Parathyroid adenoma (tissue), 2 donors: ENCODE data around the gene THAP4.
A peak's percentile ranks its signal among the peaks of the same experiment; 100 is the strongest.
"Not testable (repeated sequence)": the region's sequence is repeated elsewhere in the genome, so short reads cannot be mapped to it uniquely, and the experiment has no call there.

Experiments used
- H2AFZ ChIP-seq: fragments of 300-600 bp; sonication (generic); one replicate; pipeline ENCODE4 v1.7.0; 2017; ENCODE audit warnings: antibody characterized with exemption, mild to moderate bottlenecking
- H3K27ac ChIP-seq: fragments of 300-600 bp; sonication (generic); one replicate; pipeline ENCODE4 v1.7.0; 2017
- H3K27me3 ChIP-seq: fragments of 300-600 bp; sonication (generic); one replicate; pipeline ENCODE4 v1.7.0; 2017; ENCODE audit warnings: low read length; ENCODE audit not compliant: control insufficient read depth, insufficient read depth
- H3K36me3 ChIP-seq: fragments of 300-600 bp; sonication (generic); one replicate; pipeline ENCODE4 v1.7.0; 2017; ENCODE audit warnings: low read length; ENCODE audit not compliant: control insufficient read depth, insufficient read depth
- H3K4me1 ChIP-seq: fragments of 300-600 bp; sonication (generic); one replicate; pipeline ENCODE4 v1.7.0; 2017; ENCODE audit warnings: control low read depth
- H3K4me2 ChIP-seq: fragments of 300-600 bp; sonication (generic); one replicate; pipeline ENCODE4 v1.7.0; 2017; ENCODE audit warnings: low read length
- H3K4me3 ChIP-seq: fragments of 300-600 bp; sonication (generic); one replicate; pipeline ENCODE4 v1.7.0; 2017; ENCODE audit warnings: low read depth, low read length
- H3K79me2 ChIP-seq: fragments of 300-600 bp; sonication (generic); one replicate; pipeline ENCODE4 v1.7.0; 2017; ENCODE audit warnings: control low read depth
- H3K9ac ChIP-seq: fragments of 300-600 bp; sonication (generic); one replicate; pipeline ENCODE4 v1.7.0; 2017; ENCODE audit warnings: mild to moderate bottlenecking
- H3K9me3 ChIP-seq: fragments of 300-600 bp; sonication (generic); one replicate; pipeline ENCODE4 v1.7.0; 2017; ENCODE audit warnings: low read length; ENCODE audit not compliant: control insufficient read depth
- CTCF ChIP-seq: fragments of 300-600 bp; sonication (generic); IDR thresholded peaks from one replicate; pipeline ENCODE4 v1.7.0; 2017; ENCODE audit warnings: antibody characterized with exemption, mild to moderate bottlenecking
- donor health status: primary hyperparathyroidism.

Gene THAP4

DNA sequence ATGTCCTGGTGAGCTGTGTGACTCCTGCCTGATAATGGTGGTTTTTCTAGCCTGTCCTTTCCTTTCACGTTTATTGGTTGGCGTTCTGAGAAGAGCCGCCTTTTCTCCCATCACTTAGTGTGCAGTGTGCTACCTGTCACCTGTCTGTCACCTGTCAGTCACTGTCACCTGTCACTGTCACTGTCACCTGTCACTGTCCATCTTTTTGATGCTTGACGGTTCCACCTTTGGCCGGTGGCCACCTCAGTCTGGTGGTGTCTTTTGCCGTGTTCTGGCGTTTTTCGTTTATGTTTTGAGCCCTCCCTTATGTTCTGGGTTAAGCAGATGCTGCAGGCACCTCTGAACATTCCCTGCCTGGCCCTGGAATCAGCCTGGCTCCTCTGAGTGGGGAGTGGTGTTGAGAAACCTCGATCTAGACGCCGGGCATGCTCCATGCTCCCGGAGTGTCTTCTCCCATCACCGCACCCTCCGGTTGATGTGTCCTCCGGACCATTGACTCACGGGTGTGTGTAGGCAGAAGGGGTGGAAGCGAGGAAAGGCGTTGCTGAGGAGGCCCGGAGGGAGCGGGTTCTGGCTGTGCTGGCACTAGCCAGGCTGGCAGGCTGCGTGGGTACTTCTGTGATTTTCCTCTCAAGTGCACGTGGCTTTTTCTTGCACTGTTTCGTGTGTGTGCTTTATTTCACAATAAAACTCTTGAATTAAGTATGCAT is 28.9 kb upstream of the THAP4 start:
- H2AFZ ChIP-seq: no peak overlapping the region
- no peak overlapping the region for H3K9ac ChIP-seq

GRCh38 chr2:241662731-241663130 is 25.8 kb upstream of the THAP4 start:
- H3K9ac ChIP-seq, H3K36me3 ChIP-seq: not testable (repeated sequence)

More for the DNA sequence above, 28.9 kb upstream of the THAP4 start:
- Histone ChIP-seq H3K4me1 (no peaks in the 10 kb centered on the region), H3K27me3 (no peaks in the 10 kb centered on the region), H3K27ac (no peak overlapping the region), H3K79me2 (no peaks in the 10 kb centered on the region), H3K36me3 (no peaks in the 10 kb centered on the region), H3K9me3 (no peaks in the 10 kb centered on the region), H3K4me3 (no peak overlapping the region), H3K4me2 (no peak overlapping the region)
- no peak for TF ChIP-seq CTCF

DNA sequence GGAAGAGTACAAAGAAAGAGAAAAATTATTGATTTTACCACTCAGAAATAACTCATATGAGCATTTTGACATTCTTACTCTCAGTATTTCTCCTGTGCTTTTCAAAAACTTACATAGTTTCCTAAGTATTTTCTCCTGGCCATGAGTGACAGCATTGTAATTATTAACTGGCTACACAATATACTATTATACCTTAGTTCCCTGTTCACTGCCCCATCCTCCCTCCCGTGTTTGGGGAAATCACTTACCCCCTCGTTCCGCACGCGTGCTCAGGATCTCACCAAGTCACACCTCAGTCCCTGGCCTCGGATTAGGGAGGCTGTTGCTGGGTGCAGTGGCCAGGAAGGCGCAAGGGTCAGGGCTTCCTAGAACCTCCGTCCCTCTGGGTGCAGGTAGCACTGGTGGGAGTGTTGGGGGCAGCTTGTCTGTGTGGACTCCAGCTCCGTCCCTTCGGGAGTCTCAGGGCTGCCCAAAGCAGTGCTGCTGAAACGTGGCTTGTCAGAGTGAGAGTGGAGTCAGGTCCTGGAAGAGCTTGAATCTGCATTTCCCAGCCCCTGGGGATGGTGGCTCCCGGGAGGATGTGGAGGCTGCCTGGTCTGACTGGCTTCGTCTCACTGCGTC is 23.7 kb upstream of the THAP4 start:
- Histone ChIP-seq H3K27me3 (no peaks in the 10 kb centered on the region), H3K79me2 (no peaks in the 10 kb centered on the region), H3K4me3 (no peak overlapping the region), H3K36me3 (no peaks in the 10 kb centered on the region), H3K9me3 (no peaks in the 10 kb centered on the region), H3K27ac (no peak overlapping the region), H3K4me2 (no peak overlapping the region), H3K9ac (no peak overlapping the region), H3K4me1 (no peaks in the 10 kb centered on the region), H2AFZ (no peak overlapping the region)
- no peak for TF ChIP-seq CTCF

More at GRCh38 chr2:241662731-241663130, 25.8 kb upstream of the THAP4 start:
- H3K4me3 ChIP-seq, H3K79me2 ChIP-seq, H3K27ac ChIP-seq, H2AFZ ChIP-seq, H3K4me1 ChIP-seq, H3K9me3 ChIP-seq, H3K4me2 ChIP-seq, H3K27me3 ChIP-seq: not testable (repeated sequence)

DNA sequence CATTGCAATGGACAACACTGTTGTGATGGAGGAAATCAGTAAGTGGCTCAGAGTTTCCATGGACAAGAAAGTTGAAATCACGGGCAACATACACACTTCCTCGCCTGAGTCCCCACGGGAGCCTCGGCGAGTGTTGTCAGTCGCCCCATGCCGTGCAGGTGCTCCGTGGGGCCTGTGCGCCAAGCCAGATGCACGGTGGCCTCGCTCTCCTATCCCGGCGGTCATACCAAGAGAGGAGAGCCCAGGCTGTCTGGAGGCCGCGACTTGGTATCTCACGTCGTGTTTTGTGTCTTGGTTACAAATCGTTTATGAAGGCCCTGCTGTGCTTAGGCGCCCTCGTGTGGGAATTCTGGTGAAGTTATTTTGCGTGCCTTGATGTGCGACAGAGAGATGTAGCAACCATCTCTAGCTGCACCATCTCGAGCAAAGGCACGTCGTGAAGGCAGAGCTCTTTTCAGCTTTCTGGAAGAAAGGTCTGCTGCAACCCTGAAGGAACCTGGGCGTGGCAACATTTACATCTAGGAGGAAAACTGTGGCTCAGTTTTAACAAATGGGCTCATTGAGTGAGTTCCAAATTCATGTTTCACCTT is 22.3 kb upstream of the THAP4 start:
- Histone ChIP-seq H3K9me3 (no peaks in the 10 kb centered on the region), H3K9ac (no peak overlapping the region), H3K4me3 (no peak overlapping the region), H3K27ac (no peak overlapping the region), H3K36me3 (no peaks in the 10 kb centered on the region), H3K27me3 (no peaks in the 10 kb centered on the region), H3K79me2 (no peaks in the 10 kb centered on the region), H2AFZ (no peak overlapping the region), H3K4me1 (no peaks in the 10 kb centered on the region), H3K4me2 (no peak overlapping the region)
- TF ChIP-seq CTCF: peak; percentile 38

- no peak overlapping the region for H2AFZ ChIP-seq
- no peaks in the 10 kb centered on the region for H3K9me3 ChIP-seq
- no peaks in the 10 kb centered on the region for H3K27me3 ChIP-seq
- TF ChIP-seq CTCF: no peak
- H3K4me1 ChIP-seq: no peaks in the 10 kb centered on the region
- H3K27ac ChIP-seq: no peak overlapping the region
- no peaks in the 10 kb centered on the region for H3K36me3 ChIP-seq
- no peak overlapping the region for H3K4me2 ChIP-seq
- no peak overlapping the region for H3K9ac ChIP-seq
- peaks cover under 1% of the 10 kb centered on the region for H3K79me2 ChIP-seq
- H3K4me3 ChIP-seq: no peak overlapping the region
Measured at GRCh38 chr2:241658296-241658695, 21.3 kb upstream of the THAP4 start.
